ENCODE results near the gene ERBIN. TPM values are rescaled to one million over a fixed set of nuclear protein-coding genes. Genes with fewer than 3 reads are reported as not detected.

The ERBIN gene
- total RNA-seq, 1 experiment from 2014 or later, result 143 TPM

DNA sequence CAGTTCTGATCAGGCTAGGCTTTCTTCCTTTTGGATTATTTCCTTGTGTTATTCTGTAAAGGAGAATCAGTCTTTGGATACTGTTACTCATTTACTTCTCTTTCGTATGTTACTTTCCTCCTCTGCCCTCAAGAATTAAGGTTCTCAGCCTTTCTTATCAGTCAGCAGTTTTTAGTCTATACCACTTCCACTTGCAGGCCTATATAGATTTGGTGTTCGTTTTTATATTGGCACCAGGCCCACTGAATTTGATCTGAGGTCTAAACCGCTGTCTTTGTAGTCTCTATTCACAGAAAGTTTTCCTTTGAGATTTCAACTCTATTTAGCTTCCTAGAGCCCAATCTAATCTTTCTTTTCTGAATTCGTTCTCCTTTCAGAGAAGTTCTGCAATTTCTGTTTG lies 62.8 kb downstream of the ERBIN start:
- no peaks in the 10 kb centered on the region; the same call in 1 of the 2 replicates for H3K4me1 ChIP-seq (replicated peaks; ENCODE audit: insufficient read depth)
- BruUV-seq (replicated peaks), result no TSS peak
- H2AFZ ChIP-seq, result no peak overlapping the region
- H4K20me1 ChIP-seq (ENCODE audit: insufficient read depth), result peaks cover 58% of the 10 kb centered on the region
- peaks cover 24% of the 10 kb centered on the region for H3F3A ChIP-seq (ENCODE audit: insufficient read depth, low read depth)
- ChIA-PET CTCF (interaction anchor here (0.6 kb wide), 1 partner anchor 17 kb away, joined by 5 read pairs; no protein-coding TSS in a partner anchor), POLR2A (ENCODE audit: unreplicated experiment) (interaction anchor here (0.6 kb wide), 2 partner anchors 58 to 211 kb away, joined by 3 to 13 read pairs; no protein-coding TSS in a partner anchor)
- intact Hi-C loops (cut with micrococcal nuclease; ENCODE audit: unreplicated experiment), result no loop called here
- H3K79me2 ChIP-seq (ENCODE audit: low read depth), result peaks cover 86% of the 10 kb centered on the region
- TF ChIP-seq EZH2 (IDR thresholded peaks at IDR 0.05; ENCODE audit: low read depth), result no peak
- TF ChIP-seq, protein P1, sequence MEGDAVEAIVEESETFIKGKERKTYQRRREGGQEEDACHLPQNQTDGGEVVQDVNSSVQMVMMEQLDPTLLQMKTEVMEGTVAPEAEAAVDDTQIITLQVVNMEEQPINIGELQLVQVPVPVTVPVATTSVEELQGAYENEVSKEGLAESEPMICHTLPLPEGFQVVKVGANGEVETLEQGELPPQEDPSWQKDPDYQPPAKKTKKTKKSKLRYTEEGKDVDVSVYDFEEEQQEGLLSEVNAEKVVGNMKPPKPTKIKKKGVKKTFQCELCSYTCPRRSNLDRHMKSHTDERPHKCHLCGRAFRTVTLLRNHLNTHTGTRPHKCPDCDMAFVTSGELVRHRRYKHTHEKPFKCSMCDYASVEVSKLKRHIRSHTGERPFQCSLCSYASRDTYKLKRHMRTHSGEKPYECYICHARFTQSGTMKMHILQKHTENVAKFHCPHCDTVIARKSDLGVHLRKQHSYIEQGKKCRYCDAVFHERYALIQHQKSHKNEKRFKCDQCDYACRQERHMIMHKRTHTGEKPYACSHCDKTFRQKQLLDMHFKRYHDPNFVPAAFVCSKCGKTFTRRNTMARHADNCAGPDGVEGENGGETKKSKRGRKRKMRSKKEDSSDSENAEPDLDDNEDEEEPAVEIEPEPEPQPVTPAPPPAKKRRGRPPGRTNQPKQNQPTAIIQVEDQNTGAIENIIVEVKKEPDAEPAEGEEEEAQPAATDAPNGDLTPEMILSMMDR (conservative IDR thresholded peaks at IDR 0.05), result no peak
- H3K4me2 ChIP-seq, result no peak overlapping the region
- H3K27me3 ChIP-seq (ENCODE audit: insufficient read depth, low read depth), result no peaks in the 10 kb centered on the region
- no peaks in the 10 kb centered on the region for H3K9me2 ChIP-seq (ENCODE audit: insufficient read depth)
- H3K27ac ChIP-seq, result no peak overlapping the region
- no peaks in the 10 kb centered on the region for H3K9me3 ChIP-seq (ENCODE audit: insufficient read depth, low read depth)
- no peak overlapping the region for H3K4me3 ChIP-seq
- H3K36me3 ChIP-seq (ENCODE audit: low read depth), result peaks cover 21% of the 10 kb centered on the region
- DNase-seq, result no peak

DNA sequence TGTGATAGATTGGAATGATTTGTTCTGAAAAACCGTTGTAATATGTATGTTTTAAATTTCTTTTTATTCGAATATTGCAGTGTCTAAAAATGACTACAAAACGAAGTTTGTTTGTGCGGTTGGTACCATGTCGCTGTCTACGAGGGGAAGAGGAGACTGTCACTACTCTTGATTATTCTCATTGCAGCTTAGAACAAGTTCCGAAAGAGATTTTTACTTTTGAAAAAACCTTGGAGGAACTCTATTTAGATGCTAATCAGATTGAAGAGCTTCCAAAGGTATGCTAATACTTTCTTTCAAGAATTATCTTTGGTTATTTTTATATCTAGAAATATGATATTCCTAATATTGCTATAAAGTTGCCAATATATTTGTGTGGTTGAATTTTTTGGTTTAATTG lies 66.3 kb downstream of the ERBIN start:
- no peak overlapping the region for H3K4me2 ChIP-seq
- H2AFZ ChIP-seq, result no peak overlapping the region
- H3K79me2 ChIP-seq (ENCODE audit: low read depth), result peaks cover 79% of the 10 kb centered on the region
- H3K27ac ChIP-seq, result no peak overlapping the region
- no TSS peak for BruUV-seq (replicated peaks)
- no peak for TF ChIP-seq EZH2 (IDR thresholded peaks at IDR 0.05; ENCODE audit: low read depth)
- TF ChIP-seq, protein P1 (conservative IDR thresholded peaks at IDR 0.05), result no peak
- no peaks in the 10 kb centered on the region for H3K4me1 ChIP-seq (replicated peaks; ENCODE audit: insufficient read depth)
- CTCF ChIA-PET, result no interaction called here
- intact Hi-C loops (cut with micrococcal nuclease; ENCODE audit: unreplicated experiment), result no loop called here
- H3K9me2 ChIP-seq (ENCODE audit: insufficient read depth), result no peaks in the 10 kb centered on the region
- H4K20me1 ChIP-seq (ENCODE audit: insufficient read depth), result peaks cover 65% of the 10 kb centered on the region
- peaks cover 47% of the 10 kb centered on the region for H3F3A ChIP-seq (ENCODE audit: insufficient read depth, low read depth)
- no peak for DNase-seq
- POLR2A ChIA-PET (ENCODE audit: unreplicated experiment), result interaction anchor here (0.5 kb wide), 1 partner anchor 45 kb away, joined by 4 read pairs; no protein-coding TSS in a partner anchor
- H3K27me3 ChIP-seq (ENCODE audit: insufficient read depth, low read depth), result no peaks in the 10 kb centered on the region
- H3K4me3 ChIP-seq, result no peak overlapping the region
- H3K36me3 ChIP-seq (ENCODE audit: low read depth), result peaks cover 21% of the 10 kb centered on the region
- H3K9me3 ChIP-seq (ENCODE audit: insufficient read depth, low read depth), result no peaks in the 10 kb centered on the region

DNA sequence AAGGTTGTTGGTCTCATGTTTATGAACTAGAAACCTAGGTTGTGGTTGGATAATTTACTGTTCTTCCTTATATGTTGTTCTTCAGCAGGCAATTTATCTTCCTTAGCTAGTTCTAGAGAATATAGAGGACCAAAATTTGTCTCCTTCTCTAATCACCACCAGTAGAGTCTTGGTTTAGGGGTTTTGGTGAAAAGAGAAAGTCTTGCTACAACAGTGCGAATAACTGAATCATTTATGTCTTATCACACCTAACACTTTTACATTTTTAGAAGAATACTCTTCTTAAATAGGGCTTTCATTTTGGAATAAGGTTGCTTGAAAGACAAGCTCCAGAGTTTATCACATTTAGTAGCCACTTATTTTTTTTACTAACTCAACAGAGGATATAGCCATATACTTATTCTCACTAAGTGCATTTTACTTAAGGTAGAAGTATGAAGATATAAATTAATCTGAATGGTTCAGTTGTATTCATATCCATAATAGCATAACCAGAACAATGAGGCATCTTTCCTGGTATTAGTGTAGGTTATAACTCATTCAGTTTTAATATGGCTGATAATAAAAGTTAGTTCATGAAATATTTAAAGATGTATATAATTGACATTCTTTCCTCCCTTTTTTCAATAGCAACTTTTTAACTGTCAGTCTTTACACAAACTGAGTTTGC lies 67.9 kb downstream of the ERBIN start:
- CTCF ChIA-PET, result no interaction called here
- Histone ChIP-seq H3K36me3 (ENCODE audit: low read depth) (peaks cover 21% of the 10 kb centered on the region), H3K4me2 (no peak overlapping the region), H3F3A (ENCODE audit: insufficient read depth, low read depth) (peaks cover 41% of the 10 kb centered on the region), H3K27ac (no peak overlapping the region), H4K20me1 (ENCODE audit: insufficient read depth) (peaks cover 65% of the 10 kb centered on the region), H3K79me2 (ENCODE audit: low read depth) (peaks cover 76% of the 10 kb centered on the region), H2AFZ (no peak overlapping the region), H3K9me2 (ENCODE audit: insufficient read depth) (no peaks in the 10 kb centered on the region), H3K27me3 (ENCODE audit: insufficient read depth, low read depth) (no peaks in the 10 kb centered on the region), H3K4me3 (no peak overlapping the region), H3K9me3 (ENCODE audit: insufficient read depth, low read depth) (no peaks in the 10 kb centered on the region), H3K4me1 (replicated peaks; ENCODE audit: insufficient read depth) (no peaks in the 10 kb centered on the region)
- intact Hi-C loops (cut with micrococcal nuclease; ENCODE audit: unreplicated experiment), result no loop called here
- no peak for DNase-seq
- BruUV-seq (replicated peaks), result TSS peak; percentile 3
- TF ChIP-seq, protein P1 (conservative IDR thresholded peaks at IDR 0.05), result no peak
- TF ChIP-seq EZH2 (IDR thresholded peaks at IDR 0.05; ENCODE audit: low read depth), result no peak
- POLR2A ChIA-PET (ENCODE audit: unreplicated experiment), result no interaction called here

Measured in PC-9 (cell line).